HG02870 (cell line): ENCODE data around the gene KDM5C.

Experiments
- ATAC-seq: cut with Tn5 transposase; IDR thresholded peaks from one replicate; pipeline ENCODE4 v1.9.1; 2021; ENCODE audit warnings: mild to moderate bottlenecking, moderate library complexity; ENCODE audit not compliant: unreplicated experiment

The KDM5C gene

DNA sequence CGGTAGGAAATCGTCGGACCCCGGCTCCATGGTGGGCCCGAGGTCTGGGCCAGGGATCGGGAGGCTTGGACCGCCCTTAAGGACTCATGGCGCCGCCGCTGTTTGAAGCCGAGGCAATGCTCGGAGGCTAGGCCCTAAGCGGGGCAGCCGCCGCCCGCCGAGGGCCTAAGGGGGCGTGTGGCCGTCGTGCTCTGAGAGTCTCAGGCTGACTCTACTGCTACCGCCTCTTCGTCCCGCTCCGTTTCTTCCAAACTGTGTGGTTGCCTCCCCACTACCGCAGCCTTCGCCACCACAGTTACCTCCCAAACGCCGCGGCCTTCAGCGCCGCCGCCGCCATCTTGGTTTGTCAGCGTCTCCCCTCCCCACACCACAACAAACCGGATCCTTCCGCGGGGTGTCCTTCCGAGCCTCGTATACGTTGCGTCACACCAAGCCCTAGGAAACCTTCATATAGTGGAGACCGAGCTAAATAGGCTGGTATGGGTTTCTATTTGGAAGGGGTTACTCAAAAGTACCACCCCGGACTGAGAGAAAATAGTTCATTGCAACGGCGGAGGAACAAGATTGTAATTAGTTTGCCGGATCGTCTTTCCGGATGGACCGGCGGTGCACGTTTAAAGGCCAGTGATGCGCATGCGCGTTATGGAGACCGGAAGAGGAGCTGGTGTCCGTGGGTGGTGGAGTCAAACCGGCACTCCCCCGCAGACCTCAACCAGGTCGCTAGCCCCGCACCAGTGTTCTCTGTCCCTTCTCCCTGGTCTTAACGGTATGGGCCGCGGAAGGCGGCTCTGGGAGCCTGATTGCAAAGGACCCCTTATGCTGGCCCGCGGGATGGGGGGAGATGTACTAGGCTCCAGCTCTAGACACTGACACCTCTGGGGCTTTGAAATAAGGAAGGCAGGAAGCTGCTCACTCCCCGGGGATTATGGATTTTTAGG lies at the start of gene KDM5C:
TSS of gene KDM5C (minus strand) at position 348 of the 938 bp plus-strand sequence. CDS start at position 30, 318 bp downstream.
- ATAC-seq, result peak; percentile 70

- no peak for ATAC-seq
Observed at GRCh38 chrX:53272808-53273337, 47.9 kb upstream of the KDM5C start.

GRCh38 chrX:53269536-53270107 lies 44.6 kb upstream of the KDM5C start:
- no peak for ATAC-seq

GRCh38 chrX:53268173-53268572 lies 43.2 kb upstream of the KDM5C start:
- ATAC-seq, result no peak

GRCh38 chrX:53266914-53267313 lies 41.9 kb upstream of the KDM5C start:
- no peak for ATAC-seq

- ATAC-seq, result no peak
Observed at GRCh38 chrX:53265771-53266574, 41.0 kb upstream of the KDM5C start.

DNA sequence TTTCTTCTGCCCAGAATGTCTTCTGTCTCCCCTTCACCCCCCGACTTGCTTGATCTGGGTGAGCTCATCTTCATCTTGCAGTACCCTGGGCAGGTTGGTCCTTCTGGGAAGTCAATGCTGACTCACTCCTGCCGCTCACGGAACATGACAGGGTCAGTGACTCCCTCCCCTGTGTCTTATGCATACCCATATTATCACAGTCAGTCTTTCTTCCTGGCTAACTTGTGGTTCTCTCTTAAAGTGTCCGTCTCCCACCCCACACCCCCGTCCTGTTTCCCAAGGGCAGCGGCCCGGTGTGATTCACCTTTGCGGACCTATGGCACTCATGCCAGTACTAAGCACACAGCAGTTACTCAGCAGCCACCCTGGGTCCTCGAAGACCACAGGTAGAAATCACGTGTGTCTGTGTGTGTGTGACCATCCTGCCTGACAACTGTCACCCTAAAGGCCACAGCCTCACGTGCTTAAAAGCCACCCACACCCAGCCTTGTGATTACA lies 38.6 kb upstream of the KDM5C start:
- no peak for ATAC-seq

- no peak for ATAC-seq
Observed at GRCh38 chrX:53262918-53263394, 37.9 kb upstream of the KDM5C start.

GRCh38 chrX:53262189-53262917 lies 37.3 kb upstream of the KDM5C start:
- no peak for ATAC-seq

GRCh38 chrX:53261355-53261972 lies 36.5 kb upstream of the KDM5C start:
- ATAC-seq, result no peak

GRCh38 chrX:53260836-53261235 lies 35.8 kb upstream of the KDM5C start:
- ATAC-seq, result no peak

- ATAC-seq, result no peak
Observed at GRCh38 chrX:53257670-53258423, 32.8 kb upstream of the KDM5C start.

- no peak for ATAC-seq
Observed at GRCh38 chrX:53257166-53257565, 32.2 kb upstream of the KDM5C start.

DNA sequence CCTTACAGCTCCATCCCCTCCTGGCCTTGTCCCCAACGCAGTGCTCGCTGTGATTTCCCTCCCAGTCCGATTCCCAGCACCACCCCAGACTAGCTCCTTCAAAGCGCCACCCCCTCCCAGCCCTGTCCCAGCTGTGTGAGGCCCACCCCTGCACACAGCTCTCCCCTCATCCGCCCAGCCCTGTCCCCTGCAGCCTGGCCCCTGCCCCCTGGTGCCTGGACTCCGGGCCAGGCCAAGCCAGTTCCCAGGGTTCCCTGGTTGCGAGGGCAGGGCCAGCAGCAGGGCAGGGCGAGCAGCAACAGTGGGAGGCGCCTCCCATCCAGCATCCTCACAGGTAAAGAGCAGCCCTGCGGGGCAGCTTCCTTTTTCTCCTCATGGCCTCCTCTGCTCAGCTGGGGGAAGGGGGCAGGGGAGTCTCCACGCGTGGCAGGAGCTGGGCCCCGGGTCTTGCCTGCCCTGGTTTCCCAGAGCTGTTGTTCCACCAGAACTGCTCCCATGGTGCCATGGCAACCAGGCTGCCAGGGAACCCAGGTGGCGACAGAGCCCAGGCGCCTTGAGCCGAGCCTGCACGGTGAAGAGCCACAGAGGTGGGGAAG lies 31.5 kb upstream of the KDM5C start:
- ATAC-seq, result no peak

GRCh38 chrX:53255738-53256191 lies 30.8 kb upstream of the KDM5C start:
- ATAC-seq, result no peak

DNA sequence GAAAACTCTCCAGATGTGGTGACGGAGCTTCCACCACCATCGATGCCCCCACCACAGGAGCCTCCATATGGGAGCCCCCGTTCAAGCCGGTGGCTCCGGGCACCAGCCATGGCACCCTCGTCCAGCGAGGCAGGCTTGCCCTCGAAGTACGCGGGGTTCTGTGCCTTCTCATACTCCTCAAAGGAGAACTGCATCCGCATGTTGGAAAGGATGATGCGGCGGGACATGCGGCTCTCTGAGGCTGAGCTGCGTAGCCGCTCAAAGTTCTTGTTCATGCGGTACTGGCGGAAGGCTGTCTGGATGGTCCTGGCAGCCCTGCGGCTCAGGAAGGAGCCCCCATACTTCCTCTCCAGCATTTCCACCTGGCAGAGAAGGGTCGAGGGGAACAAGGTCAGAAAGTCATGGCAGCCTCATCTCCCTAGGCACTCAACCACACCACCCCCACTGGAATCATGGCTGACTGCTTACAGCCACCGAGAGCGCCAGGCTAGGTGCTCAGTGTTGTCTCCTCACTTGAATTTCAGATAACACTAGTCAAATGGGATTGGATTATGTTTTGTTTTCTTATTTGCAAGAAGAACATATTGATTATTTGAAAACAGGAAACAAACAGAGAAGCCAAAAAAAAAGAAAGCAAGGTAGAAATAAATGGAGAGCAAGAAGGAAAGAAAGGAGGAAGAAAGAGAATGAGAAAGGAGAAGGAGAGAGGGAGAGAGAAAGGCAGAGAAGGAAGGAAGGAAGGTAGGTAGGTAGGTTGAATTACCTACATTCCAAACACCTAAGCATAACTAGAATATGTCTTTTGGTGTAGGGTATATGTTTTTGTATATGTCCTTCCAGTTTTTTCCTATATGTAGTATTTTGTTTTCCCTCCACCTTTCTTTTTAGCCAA lies 29.8 kb upstream of the KDM5C start:
- ATAC-seq, result no peak

- ATAC-seq, result no peak
Observed at GRCh38 chrX:53253293-53254020, 28.4 kb upstream of the KDM5C start.
